ENCODE data around the gene CS.

CS gene

DNA sequence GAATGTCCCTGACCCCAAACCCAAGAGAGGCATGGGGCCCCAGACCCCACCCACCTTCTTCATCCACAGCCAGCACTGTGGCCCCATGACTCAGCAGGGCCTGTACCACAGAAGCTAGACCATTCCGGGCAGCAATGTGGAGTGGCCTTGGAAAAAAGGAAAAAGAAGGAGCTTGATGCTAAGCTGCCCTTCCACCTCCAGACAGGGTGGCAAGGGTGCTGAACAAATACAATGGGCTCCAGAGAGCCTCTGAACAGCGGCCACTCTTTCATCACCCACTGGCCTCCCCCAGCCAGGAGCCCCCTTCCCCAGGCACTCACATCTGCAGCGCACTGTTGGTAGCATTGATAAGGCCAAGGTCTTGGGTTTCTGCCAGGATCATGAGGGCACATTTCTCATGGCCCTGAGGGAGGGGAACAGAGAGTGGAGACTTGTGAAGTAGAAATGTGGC, 56.4 kb downstream of the CS start:
- DNase-seq = no peak

DNA sequence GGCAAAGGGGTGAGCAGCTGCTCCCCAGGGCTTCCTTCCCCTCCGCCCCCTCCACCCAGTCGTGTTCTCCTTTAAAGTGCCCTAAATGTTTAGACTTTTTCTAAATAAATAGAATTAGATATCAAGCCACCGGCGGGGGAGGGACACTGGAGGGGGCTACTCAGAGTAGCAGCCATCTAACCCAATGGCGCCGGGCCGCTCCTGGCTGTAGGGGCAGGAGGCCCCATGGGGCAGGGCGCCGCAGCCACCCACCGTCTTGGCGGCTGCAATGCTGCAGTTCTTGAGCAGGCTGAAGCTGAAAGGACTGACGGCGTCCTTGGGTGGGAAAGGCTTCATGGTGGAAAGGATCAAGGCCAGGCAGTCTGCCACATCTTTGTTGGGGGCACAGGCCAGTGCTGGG, 57.1 kb downstream of the CS start:
- no peak for DNase-seq

DNA sequence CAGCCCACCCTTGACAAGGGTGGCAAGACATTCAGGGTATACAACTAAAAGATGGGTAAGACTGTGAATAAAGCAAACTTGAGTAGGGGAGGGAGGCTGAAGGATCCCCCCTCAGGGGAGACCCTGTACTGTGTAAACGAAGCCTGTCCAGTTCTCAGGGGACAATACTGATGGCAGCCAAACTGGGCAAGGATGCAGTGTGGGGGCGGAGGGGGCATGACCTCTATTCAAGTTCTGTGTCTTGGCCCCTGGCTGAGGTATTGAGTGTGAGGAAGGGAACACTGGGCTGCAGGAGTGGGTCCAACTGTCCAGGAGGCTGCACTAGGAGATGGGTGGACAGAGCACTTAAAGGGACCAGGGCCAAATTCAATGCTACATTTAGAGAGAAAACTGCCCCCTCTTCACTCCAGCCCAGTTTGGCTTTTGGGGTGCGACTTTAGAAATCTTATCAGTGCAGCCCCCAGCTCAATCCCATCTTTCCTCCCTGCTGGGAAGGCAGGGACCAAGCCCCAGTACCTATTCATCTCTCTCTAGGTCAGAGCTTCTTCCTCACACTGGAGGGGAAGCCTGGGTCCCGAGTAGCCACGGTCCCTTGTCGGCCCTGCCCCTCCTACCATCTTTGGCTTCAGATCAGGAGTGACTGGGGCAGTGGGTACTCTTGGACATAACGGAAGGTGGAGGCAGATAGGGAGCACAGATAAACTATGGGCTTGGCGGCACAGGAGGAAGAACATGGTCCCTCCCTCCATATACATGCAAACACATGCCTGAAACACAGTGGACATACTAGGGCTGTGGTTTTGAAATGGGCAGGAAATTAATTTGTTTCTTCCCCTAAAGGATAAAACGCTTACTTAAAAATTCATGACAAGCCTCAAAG, 58.5 kb downstream of the CS start:
- DNase-seq = no peak

DNA sequence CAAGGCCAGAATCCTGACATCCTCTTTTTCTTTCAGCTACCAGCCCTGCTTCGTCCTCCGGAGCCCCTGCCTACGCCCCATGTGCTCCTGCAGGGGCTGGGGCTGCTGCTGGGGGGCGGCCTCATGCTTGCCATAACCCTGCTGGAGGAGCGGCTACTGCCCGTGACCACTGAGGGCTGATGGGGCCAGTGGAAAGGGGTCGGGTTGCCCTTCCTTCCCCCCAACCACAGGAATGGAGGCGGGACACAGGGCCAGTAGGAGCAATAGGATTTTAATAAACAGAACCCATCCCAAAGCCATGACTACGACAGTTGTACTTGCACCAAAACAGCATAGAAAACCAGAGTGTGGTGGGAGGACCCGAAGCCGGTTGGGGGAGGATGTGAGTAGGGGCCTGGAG, 62.6 kb downstream of the CS start:
- DNase-seq = no peak

- no peak for DNase-seq
These were observed 63.1 kb downstream of the CS start for GRCh38 chr12:56236985-56237384.

DNA sequence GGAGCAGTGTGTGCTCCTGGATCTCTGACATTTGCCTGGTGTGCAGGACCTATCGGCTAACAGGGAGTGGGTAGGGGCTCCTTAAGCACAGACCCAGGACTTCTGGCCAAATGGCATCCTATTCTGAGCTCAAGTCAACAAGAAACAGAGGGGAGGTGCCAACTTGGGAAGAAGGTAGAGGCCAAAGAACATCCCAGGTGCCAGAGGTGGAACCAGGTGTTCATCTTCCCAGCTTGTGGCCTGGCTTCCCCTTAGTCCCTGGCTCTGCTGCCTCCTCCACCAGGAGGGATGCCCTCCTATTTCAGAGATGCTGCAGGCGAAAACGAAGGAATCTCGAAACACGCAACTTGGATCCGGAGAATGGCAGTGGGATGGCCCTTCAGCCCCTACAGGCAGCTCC, 64.0 kb downstream of the CS start:
- no peak for DNase-seq

DNA sequence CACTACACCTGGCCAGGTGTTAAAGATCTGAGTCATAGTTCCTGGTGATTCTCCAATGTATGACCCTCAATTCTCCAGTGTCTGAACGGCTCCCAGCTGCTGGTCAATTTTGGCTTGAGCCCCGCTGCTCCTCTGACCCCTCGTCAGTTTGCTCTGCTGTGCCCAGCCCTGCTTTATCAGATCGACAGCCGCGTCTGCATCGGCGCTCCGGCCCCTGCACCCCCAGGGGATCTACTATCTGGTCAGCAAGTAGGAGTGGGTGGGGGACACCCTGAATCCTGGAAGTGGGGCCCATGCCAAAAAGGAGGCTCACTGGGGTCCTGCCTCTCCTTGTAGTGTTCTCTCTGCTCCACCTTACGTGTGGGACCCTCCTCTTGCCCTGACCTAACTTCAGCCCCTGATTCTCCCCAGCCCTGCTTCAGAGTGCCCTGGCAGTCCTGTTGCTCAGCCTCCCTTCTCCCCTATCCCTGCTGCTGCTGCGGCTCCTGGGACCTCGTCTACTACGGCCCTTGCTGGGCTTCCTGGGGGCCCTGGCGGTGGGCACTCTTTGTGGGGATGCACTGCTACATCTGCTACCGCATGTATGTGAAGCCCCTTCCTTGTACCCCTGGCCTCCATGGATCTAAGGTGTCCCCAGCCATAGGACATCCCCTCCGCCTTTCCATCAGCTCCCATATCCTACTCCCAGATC, 65.2 kb downstream of the CS start:
- DNase-seq = no peak

- DNase-seq = no peak
These were observed 68.9 kb downstream of the CS start for GRCh38 chr12:56231184-56231582.

GRCh38 chr12:56230432-56231183, 69.5 kb downstream of the CS start:
- no peak for DNase-seq

GRCh38 chr12:56229916-56230431, 70.2 kb downstream of the CS start, which contains the start of gene SLC39A5:
SLC39A5 (plus strand) TSS chr12:56230051; CDS start chr12:56231275, 1,224 bp downstream.
- DNase-seq = no peak

DNA sequence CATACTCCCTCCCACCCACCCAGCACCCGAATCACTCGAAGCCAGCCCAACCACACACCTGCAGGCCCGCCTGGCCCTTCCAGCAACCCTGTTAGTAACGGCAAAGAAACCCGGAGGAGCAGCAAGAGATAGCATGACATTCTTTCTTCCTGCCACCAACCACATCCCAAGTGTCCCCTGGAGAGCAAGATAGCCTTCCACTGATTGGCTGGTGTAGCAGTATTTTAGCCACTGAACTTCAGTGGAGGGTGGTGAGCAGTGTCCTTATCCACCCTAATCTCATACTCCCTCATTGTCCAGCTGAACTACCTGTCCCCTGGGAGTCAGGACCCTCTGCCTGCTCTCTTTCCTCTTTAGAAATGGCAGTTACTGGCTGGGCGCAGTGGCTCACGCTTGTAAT, 71.0 kb downstream of the CS start:
- no peak for DNase-seq

- DNase-seq = no peak
These were observed 75.2 kb downstream of the CS start for GRCh38 chr12:56224954-56225353.

GRCh38 chr12:56224102-56224701, 75.9 kb downstream of the CS start, which contains the start of gene NABP2:
NABP2 (plus strand) TSS chr12:56224342; CDS start chr12:56224857, 515 bp downstream.
- DNase-seq = peak; percentile 99

DNA sequence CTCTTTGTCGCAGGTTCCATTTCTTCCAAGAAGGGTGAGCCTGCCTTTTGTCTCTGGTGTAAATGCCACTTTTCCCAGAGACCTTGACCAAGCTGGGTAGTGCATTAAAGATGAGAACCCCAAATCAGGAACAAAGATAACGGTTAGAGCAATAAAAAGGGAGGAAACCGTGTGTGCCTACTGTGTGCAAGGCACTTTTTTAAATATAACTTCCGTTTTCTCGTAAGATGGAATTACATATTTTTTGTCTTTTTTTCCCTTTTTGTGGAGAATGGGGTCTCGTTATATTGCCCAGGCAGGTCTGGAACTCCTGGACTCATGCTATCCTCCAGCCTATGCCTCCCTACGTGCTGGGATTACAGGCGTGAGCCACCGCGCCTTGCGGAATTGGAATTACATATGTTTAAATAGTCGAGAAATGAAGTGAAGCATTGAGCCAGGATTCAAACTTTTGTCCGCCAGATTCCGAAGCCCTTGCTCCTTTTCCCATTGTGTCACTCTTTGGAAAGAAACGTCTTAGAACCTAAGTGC, 76.5 kb downstream of the CS start:
- no peak for DNase-seq

DNA sequence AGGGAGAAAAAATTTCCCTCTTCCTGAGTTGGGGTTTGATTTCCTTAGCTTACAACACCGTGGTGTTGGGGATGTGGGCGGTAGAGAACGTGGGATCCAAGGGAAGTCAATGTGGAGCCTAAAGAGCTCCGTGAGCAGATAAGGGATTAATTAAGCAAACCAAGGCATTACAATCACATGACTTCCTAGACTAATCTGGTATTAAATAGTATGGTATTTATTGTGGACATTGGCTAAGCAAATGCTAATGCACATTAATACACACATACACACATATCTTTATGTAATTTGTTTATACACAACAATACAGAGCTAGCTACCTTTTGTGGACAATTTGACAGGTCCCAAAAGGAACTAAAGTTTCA, 77.6 kb downstream of the CS start:
- DNase-seq = no peak

- DNase-seq = peak; percentile 98
These were observed 78.2 kb downstream of the CS start, which contains the start of gene RNF41 for GRCh38 chr12:56221757-56222530. RNF41 (minus strand) TSS chr12:56221922; CDS start chr12:56214047, 7,875 bp downstream.

All from fibroblast of skin of abdomen (primary cell).